ENCODE data around the gene TBX4.
"Not testable (repeated sequence)": the region's sequence is repeated elsewhere in the genome, so short reads cannot be mapped to it uniquely, and the experiment has no call there.

Gene TBX4

GRCh38 chr17:61502292-61502691 lies 50.1 kb downstream of the TBX4 start:
- DNase-seq: no peak

GRCh38 chr17:61503961-61504360 lies 51.7 kb downstream of the TBX4 start:
- DNase-seq: no peak

- DNase-seq: no peak
Measured at GRCh38 chr17:61504697-61505096, 52.5 kb downstream of the TBX4 start.

GRCh38 chr17:61505846-61506627 lies 53.8 kb downstream of the TBX4 start:
- DNase-seq: no peak

GRCh38 chr17:61507383-61508066 lies 55.3 kb downstream of the TBX4 start:
- DNase-seq: no peak

GRCh38 chr17:61508912-61509311 lies 56.7 kb downstream of the TBX4 start:
- DNase-seq: no peak

GRCh38 chr17:61509454-61509853 lies 57.2 kb downstream of the TBX4 start:
- DNase-seq: not testable (repeated sequence)

GRCh38 chr17:61510237-61510636 lies 58.0 kb downstream of the TBX4 start:
- DNase-seq: no peak

- DNase-seq: no peak
Measured at GRCh38 chr17:61510991-61511390, 58.8 kb downstream of the TBX4 start.

GRCh38 chr17:61511480-61512182 lies 59.4 kb downstream of the TBX4 start:
- no peak for DNase-seq

- DNase-seq: no peak
Measured at GRCh38 chr17:61514491-61514890, 62.3 kb downstream of the TBX4 start.

- no peak for DNase-seq
Measured at GRCh38 chr17:61517265-61517664, 65.0 kb downstream of the TBX4 start.

- DNase-seq: no peak
Measured at GRCh38 chr17:61517843-61518606, 65.8 kb downstream of the TBX4 start.

- no peak for DNase-seq
Measured at GRCh38 chr17:61519139-61519538, 66.9 kb downstream of the TBX4 start.

- DNase-seq: no peak
Measured at GRCh38 chr17:61519754-61520440, 67.7 kb downstream of the TBX4 start.

- no peak for DNase-seq
Measured at GRCh38 chr17:61520897-61521296, 68.7 kb downstream of the TBX4 start.

- no peak for DNase-seq
Measured at GRCh38 chr17:61522088-61522487, 69.9 kb downstream of the TBX4 start.

GRCh38 chr17:61524319-61524718 lies 72.1 kb downstream of the TBX4 start:
- no peak for DNase-seq

GRCh38 chr17:61527441-61527840 lies 75.2 kb downstream of the TBX4 start:
- not testable (repeated sequence) for DNase-seq

- DNase-seq: no peak
Measured at GRCh38 chr17:61528171-61528570, 75.9 kb downstream of the TBX4 start.

GRCh38 chr17:61531223-61531622 lies 79.0 kb downstream of the TBX4 start:
- DNase-seq: no peak

- DNase-seq: no peak
Measured at GRCh38 chr17:61532826-61533225, 80.6 kb downstream of the TBX4 start.

All from NCI-H2171 (cell line).